IPS-18c (cell line): ENCODE measurements around the gene NLRP6.
"Not testable (repeated sequence)": the region's sequence is repeated elsewhere in the genome, so short reads cannot be mapped to it uniquely, and the experiment has no call there.

Experiments used
- H3K4me3 ChIP-seq: 2 replicates; pipeline ENCODE4 v1.7.0; 2013; ENCODE audit warnings: low read depth, mild to moderate bottlenecking, low read length, moderate library complexity; ENCODE audit not compliant: insufficient read depth
- H3K9me3 ChIP-seq: one replicate; pipeline ENCODE4 v1.6.1; 2013; ENCODE audit warnings: mild to moderate bottlenecking, low read length, moderate library complexity; ENCODE audit not compliant: control insufficient read depth, insufficient read depth

Gene NLRP6

DNA sequence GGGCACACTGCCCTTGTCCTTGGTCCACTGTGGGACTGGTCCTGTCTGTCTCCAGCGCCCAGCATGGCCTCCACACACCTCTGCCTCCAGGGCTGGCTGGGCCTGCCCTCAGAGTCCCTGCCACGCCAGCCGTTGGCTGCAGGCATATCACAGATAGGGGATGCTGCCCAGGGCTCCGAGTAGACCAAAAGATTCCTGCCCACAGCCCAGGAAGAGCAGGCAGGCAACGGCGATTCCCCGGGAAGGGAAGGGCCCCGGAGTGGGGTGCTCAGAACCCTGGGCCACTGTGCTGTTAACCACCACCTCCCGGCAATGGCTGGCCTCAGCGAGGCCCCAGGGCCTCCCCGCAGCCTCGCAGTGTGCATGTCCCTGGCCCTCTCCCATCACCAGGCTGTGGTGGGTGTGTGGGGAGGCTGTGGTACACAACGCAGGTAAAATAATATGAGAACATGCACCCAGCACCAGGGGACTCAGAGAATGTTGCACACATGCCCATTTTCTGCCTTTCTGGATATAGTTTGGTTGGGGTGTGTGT is 18.9 kb downstream of the NLRP6 start:
- Histone ChIP-seq H3K9me3 (peaks cover 2% of the 10 kb centered on the region), H3K4me3 (no peak overlapping the region)

DNA sequence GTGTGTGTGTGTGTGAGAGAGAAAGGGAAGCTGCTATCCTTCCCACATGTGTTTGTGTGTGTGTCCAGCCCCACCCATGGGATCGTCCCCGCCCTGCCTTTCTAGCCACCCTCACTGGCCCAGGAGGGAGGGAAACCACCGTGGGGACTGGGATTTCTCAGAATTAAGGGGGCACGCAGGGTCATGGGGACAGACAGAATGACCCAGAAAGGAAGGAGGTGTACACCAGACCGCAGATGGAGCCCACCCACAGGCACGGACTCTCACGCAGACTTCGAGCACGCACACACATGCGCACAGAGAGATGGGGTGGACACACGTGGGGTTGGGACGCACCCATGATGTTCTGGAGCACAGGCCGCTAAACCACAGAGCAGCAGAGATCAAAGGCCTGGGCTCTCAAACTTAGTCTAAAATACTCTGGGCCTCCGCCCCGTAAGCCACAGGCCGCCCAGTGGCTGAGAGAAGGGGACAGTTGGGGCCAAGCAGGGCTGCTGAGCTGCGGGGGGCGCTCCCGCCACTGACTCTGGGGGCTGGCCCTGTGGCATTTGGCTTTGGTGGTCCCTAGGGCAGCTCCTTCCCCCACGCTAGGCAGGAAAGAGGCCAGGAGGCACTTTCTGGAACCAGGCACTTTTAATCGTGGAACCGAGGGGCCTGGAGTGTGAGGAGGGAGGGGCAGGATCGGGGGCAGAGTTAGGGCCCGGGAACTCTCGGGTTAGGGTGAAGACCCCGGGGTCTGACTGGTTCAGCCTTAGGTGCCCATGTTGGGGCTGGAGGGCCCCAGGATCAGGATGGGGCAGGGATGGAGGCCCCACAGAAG is 19.6 kb downstream of the NLRP6 start:
- Histone ChIP-seq H3K9me3 (peaks cover 2% of the 10 kb centered on the region), H3K4me3 (no peak overlapping the region)

DNA sequence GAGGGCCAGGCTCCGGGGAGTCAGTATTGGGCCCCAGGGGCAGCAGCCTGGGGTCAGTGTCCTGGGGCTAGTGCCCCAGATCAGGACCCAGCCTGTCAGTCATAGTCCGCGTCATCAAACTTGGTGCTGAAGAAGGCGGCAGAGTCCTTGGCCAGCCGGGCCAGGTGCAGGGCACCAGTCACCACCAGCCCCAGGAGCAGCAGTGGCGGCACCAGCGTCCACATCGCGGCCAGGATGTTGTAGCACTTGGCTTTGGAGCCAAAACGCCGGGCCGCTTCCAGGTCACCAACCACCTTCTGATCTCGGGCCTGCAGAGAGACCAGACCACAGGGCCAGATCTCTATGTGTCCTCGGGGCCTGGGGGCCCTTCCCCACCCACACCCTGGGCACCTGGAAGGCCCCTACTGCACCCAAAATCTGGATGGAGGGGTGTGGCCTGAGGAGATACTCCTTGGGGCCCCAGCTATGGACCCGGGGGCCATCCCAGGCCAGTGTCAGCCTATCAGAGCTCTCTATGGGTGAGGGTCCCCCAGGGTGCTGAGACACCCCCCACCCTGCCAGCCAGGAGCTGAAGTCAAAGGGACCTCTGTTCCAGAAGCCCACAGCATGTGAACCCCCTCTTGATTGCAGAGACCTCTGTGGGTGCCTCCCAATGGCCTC is 20.3 kb downstream of the NLRP6 start:
- Histone ChIP-seq H3K9me3 (no peaks in the 10 kb centered on the region), H3K4me3 (no peak overlapping the region)

DNA sequence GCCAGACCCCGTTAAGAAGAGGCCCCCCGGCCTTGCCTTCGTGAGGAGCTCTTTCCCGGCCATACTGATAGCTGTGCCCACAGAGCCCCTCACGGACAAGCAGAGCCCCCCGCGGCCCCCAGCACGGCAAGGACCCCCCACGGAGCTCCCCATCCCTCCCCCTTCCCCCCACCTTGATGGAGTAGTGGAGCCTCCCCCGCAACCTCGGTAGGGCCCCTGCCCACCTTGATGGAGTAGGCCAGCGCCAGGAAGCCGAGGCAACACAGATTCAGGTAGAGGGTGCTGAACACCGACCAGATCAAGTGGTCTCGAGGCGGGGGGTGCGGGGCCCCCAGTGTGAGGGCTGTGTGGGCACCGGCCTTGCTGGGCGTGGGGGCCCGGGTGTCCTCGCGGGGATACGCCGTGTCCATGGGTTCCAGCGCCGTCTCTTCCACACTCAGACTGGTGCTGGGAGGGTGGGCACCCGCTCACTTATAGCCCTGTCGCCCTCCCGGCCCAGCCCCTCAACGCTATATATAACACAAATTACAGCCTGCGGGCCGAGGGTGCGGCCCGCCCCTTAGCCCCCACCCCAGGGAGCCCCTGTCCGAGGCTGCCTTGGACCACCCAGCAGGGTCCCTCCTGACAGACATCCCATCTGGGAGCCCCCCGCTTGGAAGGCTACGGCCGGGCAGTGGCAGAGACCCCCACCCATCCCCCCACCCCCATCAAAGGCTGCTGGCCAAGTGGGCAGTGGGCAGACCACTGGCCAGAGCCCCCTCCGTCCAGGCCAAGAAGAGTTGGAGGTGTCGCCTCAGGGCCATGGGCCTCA is 21.1 kb downstream of the NLRP6 start, which contains the start of gene IFITM5:
Gene IFITM5, minus strand, starts transcription at position 446 of the 811 bp plus-strand sequence. Its CDS starts 36 bp downstream, at position 410.
- H3K4me3 ChIP-seq, result no peak within 1 kb of the TSS
- H3K9me3 ChIP-seq, result no peaks in the 10 kb centered on the region

DNA sequence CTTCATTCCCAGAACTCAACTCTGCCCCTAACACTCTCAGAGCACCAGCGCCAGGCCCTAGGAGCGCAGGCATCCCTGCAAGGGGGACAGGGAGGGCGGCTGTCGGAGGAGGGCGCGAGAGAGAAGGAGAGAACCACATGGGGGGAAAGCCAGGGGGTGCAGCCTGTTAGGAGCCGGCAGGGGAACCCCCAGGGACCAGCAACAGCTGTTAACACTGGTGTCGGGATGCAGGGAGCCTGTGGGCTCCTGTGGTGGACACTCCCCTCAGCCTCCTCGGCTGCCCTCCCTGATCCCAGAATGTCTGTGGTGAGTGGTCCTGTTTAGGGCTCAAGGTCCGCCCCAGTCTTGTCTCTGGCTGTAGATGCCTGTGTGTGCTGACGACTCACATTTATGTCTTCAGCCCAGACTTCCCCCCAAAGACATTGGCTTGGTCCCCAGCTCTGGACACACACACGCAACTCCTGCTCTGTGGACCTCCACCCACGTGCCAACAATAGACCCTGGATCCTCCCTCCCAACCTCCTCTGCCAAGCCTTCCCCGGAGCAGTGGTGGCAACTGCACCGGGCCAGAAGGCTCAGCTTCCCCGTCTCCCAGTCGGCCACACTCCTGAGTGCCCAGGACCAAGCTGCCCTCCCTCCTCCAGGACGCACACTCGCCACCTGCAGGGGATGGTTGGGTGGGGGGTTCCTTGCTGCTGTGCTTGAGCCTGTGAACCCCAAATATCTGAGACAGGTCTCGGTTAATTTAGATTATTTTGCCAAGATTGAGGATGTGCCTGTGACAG is 21.9 kb downstream of the NLRP6 start:
- H3K4me3 ChIP-seq, result no peak overlapping the region
- no peaks in the 10 kb centered on the region for H3K9me3 ChIP-seq

DNA sequence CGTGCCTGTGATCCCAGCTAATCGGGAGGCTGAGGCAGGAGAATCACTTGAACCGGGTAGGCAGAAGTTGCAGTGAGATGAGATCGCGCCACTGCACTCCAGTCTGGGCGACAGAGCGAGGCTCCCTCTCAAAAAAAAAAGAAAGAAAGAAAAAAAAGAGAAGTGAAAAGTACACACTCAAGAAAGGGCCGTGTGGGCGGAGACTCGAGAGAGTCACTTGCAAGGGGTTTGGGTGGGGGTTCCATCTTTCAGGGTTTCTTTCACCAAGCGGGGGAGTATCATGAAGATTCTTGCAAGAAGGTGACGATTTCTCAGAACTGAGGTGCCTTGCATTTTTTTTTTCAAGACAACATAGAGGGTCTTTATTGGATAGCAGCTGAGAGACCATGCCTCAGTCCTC is 25.2 kb downstream of the NLRP6 start:
- Histone ChIP-seq H3K4me3 (no peak overlapping the region), H3K9me3 (no peaks in the 10 kb centered on the region)

DNA sequence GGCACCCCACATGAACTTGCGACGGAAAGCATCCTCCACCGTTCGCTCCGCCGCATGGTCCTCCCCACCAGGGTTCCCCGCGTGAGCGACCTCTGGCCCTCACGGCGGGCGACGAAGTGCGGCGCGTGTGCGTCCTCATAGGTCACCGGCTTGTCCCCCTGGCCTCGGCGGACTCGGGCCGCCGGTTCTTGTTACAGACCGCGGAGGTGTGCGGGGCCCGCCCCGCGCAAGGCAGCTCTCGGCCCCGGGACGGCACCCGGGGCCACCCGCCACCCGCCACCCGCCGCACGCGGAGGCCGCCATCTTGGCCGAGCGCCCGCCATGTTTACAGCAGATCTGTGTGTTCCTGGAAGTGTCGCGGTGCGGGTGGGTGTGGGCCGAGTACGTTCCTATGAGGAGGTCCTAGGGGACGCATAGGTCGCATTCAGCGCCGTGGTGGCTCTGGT is 25.9 kb downstream of the NLRP6 start:
- Histone ChIP-seq H3K4me3 (no peak overlapping the region), H3K9me3 (no peaks in the 10 kb centered on the region)

DNA sequence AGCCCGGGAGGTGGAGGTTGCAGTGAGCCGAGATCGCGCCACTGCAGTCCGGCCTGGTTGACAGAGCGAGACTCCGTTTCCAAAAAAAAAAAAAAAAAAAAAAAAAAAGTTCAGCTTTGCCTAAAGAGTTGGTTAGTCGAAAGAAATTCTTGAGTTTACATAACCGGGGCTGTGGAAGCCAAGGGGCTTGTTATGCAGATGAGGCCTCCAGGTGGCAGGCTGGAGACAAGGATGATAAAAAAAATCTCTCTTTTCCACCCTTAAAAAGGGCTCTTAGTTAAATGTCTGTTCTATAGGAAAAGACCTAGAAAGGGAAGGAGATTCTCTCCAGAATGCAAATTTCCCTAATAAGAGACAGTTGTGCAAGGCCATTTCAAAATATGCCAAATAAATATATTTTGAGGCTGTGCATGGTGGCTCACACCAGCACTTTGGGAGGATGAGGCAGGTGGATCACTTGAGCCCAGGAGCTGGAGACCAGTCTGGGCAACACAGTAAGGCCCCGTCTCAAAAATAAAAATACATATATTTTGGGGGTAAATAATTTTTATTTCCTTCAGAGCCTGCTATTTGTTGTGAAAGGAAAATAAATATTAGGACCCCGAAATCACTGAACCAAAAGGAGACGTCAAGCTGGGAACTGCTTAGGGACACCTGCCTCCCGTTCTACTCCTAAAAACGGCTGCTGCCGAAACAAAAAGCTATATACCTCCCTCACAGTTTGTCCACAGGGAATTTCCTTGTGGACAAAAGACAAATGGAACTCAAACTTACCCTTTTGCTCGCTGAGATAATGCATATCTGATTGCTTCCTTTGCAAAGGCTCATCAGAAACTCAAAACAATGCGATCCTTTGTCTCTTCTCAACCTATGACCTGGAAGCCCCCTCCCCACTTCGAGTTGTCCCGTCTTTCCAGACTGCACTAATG is 27.0 kb downstream of the NLRP6 start:
- peak overlapping the region; percentile 9 for H3K4me3 ChIP-seq
- H3K9me3 ChIP-seq, result no peaks in the 10 kb centered on the region

DNA sequence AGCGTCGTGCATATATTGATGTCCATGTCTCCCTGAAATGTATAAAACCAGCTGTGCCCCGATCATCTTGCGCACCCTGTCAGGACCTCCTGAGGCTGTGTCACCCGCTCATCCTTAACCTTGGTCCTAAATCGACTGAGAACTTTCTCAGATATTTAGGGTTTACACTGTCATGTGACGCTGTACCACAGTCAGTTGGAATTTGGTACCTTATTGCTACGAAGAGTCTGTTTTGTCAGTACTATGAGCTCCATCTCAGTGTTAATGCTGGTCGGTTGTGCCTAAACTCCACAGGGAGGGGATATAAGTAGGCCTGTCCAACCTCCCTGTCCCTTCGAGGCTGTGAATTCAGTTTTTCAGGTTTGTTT is 27.6 kb downstream of the NLRP6 start:
- peak overlapping the region; percentile 9; the same call in 1 of the 2 replicates for H3K4me3 ChIP-seq
- no peaks in the 10 kb centered on the region for H3K9me3 ChIP-seq

DNA sequence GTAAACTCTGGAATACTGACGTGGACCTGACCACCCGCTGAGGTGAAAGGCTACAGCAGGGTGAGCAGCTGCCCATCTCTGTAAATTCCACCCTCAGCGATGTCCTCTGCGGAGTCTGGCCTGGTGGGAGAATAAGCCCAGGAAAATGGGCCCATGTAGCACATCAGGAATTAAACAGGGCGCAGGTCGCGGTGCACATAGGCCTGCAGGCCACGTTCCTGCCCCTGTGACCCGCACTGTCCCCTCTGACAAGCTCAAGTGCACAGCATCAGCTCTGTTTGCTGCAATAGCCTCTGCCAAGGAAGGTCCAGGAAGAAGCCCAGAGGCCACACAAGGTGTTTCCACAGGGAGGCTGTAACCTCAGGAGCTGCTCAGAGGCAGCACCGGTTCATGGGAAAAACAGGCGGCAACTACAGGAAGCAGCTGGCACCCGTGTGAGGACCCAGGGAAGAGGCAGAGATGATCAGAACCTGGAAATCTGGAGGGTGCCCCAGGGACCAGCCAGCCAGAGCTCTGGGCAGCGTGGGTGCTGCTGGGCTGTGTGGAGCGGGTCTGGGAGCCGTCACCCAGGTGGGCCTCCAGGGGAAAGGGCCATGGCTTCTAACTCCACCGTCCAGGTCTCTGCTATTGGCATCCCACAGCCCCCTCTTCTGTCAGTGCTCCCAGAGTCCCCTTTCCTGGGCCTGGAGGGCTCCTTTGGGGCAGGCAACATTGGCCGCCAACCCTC is 28.6 kb downstream of the NLRP6 start:
- Histone ChIP-seq H3K9me3 (no peaks in the 10 kb centered on the region), H3K4me3 (no peak overlapping the region)

DNA sequence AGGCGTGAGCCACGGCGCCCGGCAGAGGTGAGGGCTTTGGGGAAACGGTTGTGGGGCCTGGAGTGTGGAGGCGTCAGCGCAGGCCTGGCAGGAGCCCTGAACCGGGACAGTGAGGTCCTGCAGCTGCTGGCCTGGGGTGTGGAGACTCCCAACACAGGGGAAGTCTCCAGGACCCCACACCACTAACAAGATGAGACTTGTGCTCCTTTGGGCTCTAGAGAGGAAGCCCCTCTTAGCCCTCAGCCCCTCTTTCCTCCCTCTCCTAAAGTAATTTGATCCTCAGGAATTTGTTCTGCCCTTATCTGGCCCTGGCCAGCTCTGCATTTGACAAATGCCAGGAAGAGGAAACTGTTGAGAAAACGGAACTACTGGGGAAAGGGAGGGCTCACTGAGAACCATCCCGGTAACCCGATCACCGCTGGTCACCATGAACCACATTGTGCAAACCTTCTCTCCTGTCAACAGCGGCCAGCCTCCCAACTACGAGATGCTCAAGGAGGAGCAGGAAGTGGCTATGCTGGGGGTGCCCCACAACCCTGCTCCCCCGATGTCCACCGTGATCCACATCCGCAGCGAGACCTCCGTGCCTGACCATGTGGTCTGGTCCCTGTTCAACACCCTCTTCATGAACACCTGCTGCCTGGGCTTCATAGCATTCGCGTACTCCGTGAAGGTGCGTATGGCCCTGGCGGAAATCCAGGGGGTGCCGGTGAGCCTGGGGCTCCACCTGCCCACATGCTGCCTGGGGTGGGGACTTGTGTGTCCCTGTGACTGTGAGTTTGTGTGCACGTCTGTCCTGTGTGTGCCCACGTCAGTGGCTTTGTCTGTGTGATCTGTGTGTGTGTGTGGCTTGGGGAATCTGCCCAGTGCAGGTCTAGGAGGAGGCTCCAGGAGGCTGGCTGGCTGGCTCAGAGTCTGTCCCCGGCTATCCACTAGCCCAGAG is 29.8 kb downstream of the NLRP6 start, which contains the start of gene IFITM2:
Gene IFITM2, plus strand, starts transcription at position 51 of the 943 bp plus-strand sequence. Its CDS starts 377 bp downstream, at position 428.
- H3K9me3 ChIP-seq, result not testable (repeated sequence)
- peak within 1 kb of the TSS; percentile 60 for H3K4me3 ChIP-seq

DNA sequence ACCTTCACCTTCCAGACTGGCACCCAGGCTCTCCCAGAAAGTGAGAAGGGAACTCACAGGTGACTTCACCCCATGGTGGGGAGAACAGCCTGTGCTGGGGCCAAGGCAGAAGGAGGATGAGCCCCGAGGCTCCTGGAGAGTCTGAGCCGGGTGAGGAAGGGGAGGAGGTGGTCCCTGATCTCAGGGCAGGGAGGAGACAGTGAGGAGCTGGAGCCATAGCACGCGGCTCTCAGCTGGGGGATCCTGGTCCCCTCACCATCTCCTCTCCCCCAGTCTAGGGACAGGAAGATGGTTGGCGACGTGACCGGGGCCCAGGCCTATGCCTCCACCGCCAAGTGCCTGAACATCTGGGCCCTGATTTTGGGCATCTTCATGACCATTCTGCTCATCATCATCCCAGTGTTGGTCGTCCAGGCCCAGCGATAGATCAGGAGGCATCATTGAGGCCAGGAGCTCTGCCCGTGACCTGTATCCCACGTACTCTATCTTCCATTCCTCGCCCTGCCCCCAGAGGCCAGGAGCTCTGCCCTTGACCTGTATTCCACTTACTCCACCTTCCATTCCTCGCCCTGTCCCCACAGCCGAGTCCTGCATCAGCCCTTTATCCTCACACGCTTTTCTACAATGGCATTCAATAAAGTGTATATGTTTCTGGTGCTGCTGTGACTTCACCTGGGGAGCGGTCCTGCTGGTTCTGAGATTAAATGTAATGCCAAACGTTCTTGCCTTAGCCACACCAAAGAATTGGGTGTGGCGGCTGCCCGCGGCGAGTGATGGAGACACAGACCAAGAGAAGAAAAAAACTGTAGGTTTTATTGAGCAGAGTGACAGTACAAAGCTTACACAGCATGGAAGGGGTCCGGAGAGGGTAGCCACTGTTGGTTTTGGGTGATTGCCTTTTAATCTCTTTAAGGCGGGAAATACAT is 30.8 kb downstream of the NLRP6 start:
- H3K9me3 ChIP-seq, result not testable (repeated sequence)
- peak overlapping the region; percentile 1; the same call in 1 of the 2 replicates for H3K4me3 ChIP-seq

DNA sequence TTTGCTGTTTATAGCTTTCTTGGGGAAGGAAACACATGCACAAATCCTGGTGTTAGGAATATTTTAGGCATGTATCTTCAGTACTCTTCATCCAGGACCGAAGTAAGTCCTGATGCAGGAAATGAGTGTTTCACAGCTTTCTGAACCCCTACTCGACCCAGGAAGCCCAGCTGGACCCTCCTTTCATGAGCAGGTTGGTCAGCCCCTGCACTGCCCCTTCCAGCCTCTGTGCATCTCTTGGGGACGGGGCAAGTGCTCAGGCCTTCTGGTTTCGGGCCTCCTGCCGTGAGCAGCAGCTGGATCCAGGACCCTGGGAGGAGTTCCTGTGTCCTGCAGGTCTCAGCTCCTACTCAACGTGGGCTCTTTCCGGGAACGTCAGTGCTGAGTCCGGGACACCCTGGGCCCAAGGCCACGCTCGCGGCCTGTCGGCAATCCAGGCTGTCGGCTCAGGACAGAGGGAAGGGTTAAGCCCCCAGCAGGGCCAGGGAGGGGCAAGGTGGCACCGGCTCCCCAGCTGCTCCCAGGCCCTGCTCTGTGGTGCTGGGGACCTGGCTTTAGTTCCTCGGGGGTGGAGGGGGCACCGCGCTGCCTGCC is 31.9 kb downstream of the NLRP6 start:
- not testable (repeated sequence) for H3K4me3 ChIP-seq, H3K9me3 ChIP-seq
